Measurements from ENCODE around the gene PDE11A.

- TF ChIP-seq CTCF (IDR thresholded peaks at IDR 0.05) = no peak
- no peak for TF ChIP-seq POLR2A (IDR thresholded peaks at IDR 0.05)
Measured at GRCh38 chr2:177587371-177587770, 485.2 kb downstream of the PDE11A start.

All from adrenal gland (tissue), 5 donors.